Right lobe of liver (tissue), 6 donors: Measurements from ENCODE around the gene PRSS1. TPM values are rescaled to one million over a fixed set of nuclear protein-coding genes. Genes with fewer than 3 reads are reported as not detected.
A peak's percentile ranks its signal among the peaks of the same experiment; 100 is the strongest.

Source experiments
- ATAC-seq, 4 donors: fragments of 200-7000 bp; cut with Tn5 transposase; one replicate each; pipeline ENCODE4 v1.9.1; 2020; ENCODE audit warnings: mild to moderate bottlenecking in 4 of 4, moderate library complexity in 4 of 4
- DNase-seq, 3 donors: peaks; one replicate each; pipeline ENCODE4 v3.0.0-alpha.2; 2020
- H3K27ac ChIP-seq, 3 donors: fragments of 200-600 bp; one replicate each; pipeline ENCODE4 v1.8.0; 2022
- H3K27me3 ChIP-seq, 2 donors: fragments of 200-600 bp; one replicate each; pipeline ENCODE4 v1.8.0; 2022
- H3K36me3 ChIP-seq, 4 donors: fragments of 200-600 bp; sonication (generic) in 1 of 4; one replicate each; pipeline versions ENCODE4 v1.5.1 to v1.8.0; 2017 to 2022; ENCODE audit warnings: control low read depth in 1 of 4
- H3K4me1 ChIP-seq, 4 donors: fragments of 200-600 bp; sonication (generic) in 1 of 4; one replicate each; pipeline versions ENCODE4 v1.5.1 to v1.8.0; 2017 to 2022; ENCODE audit warnings: control low read depth in 1 of 4
- H3K4me3 ChIP-seq, 3 donors: fragments of 200-600 bp; one replicate each; pipeline ENCODE4 v1.8.0; 2022
- H3K9me3 ChIP-seq, 4 donors: fragments of 200-600 bp; sonication (generic) in 1 of 4; one replicate each; pipeline versions ENCODE4 v1.5.1 to v1.8.0; 2017 to 2022; ENCODE audit warnings: control low read depth in 1 of 4
- CTCF ChIP-seq, 4 donors: fragments of 200-600 bp in 3 of 4; fragments of 450-650 bp in 1 of 4; IDR thresholded peaks; one replicate each; pipeline versions ENCODE4 v1.5.1 to v1.8.0; 2016 to 2022; ENCODE audit warnings: antibody characterized with exemption in 4 of 4, mild to moderate bottlenecking in 2 of 4
- POLR2A ChIP-seq: fragments of 450-650 bp; IDR thresholded peaks from one replicate; pipeline ENCODE4 v1.6.1; 2017; ENCODE audit warnings: antibody characterized with exemption, mild to moderate bottlenecking
- WGBS: methylation state at CpG from one replicate; pipeline ENCODE4 v1.1.6; 2018; ENCODE audit warnings: low coverage, low lambda C conversion rate; ENCODE audit not compliant: insufficient coverage; ENCODE audit errors: missing lambda C conversion rate; 5-methylcytosine and 5-hydroxymethylcytosine counted together
- intact Hi-C, 2 donors: fragments of 100-400 bp; cut with DNase I; formaldehyde crosslinking; loops; one replicate each; pipeline versions ENCODE4 v1.11.2 to v1.14.1; 2022
- total RNA-seq, 6 experiments: library from RNA; depleted of rRNA in 2 of 6; stranded (reverse); fragments of >200 nt in 2 of 6; fragmentation: NEBNext Ultra II Directional in 3 of 6; extraction: Animal tissue kit (Norgen Biotek cat#: 25700) in 3 of 6; gene quantifications; one replicate each; pipeline versions ENCODE4 v1.1.0 to v1.2.4, GENCODE V29; 2016 to 2023
- donor health status: DM: no; HTN: yes; CAD: no.
- donor health status: DM: no; HTN: no; CAD: no.
- donor health status: DM: no; HTN: no; CAD: no.
- donor health status: DM: no; HTN: yes; CAD: no.
- donor health status: DM: no; HTN: yes; CAD: no.

PRSS1 gene
- total RNA-seq, 6 experiments from 2014 or later = not detected

DNA sequence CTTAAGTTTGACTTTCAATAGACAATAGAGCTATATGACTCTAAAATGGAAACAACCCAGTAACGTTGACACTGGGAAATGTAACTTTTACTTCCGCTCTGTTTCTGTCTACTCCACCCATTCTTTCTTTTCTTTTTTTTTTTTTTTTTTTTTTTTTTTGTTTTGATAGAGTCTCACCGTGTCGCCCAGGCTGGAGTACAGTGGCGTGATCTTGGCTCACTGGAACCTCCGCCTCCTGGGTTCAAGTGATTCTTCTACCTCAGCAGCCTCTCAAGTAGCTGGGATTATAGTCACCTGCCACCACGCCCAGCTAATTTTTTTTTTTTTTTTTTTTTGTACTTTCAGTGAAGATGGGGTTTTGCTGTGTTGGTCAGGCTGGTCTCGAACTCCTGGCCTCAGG is 35.4 kb downstream of the PRSS1 start:
- no peak overlapping the region for H3K4me3 ChIP-seq
- no peaks in the 10 kb centered on the region for H3K4me1 ChIP-seq
- no peaks in the 10 kb centered on the region for H3K9me3 ChIP-seq
- WGBS = 55% methylated on average over 7 of the region's 8 CpGs
- no peaks in the 10 kb centered on the region for H3K27me3 ChIP-seq
- TF ChIP-seq POLR2A = no peak
- TF ChIP-seq CTCF (IDR thresholded peaks at IDR 0.05) = no peak
- intact Hi-C loops = loop anchor here (10.0 kb wide), 1 partner anchor 160 kb away; no protein-coding TSS in a partner anchor
- no peak overlapping the region for H3K27ac ChIP-seq
- DNase-seq (no peak), ATAC-seq (no peak)
- no peaks in the 10 kb centered on the region for H3K36me3 ChIP-seq

- Histone ChIP-seq H3K36me3 (no peaks in the 10 kb centered on the region), H3K27me3 (no peaks in the 10 kb centered on the region), H3K4me1 (no peaks in the 10 kb centered on the region), H3K4me3 (no peak overlapping the region), H3K27ac (no peak overlapping the region), H3K9me3 (no peaks in the 10 kb centered on the region)
- TF ChIP-seq CTCF (IDR thresholded peaks at IDR 0.05) (no peak), POLR2A (no peak)
- DNase-seq (no peak), ATAC-seq (peak in 3 of 4 donors; percentile 29 to 41 (median 33))
- intact Hi-C loops = loop anchor here (10.0 kb wide), 1 partner anchor 161 kb away; no protein-coding TSS in a partner anchor
- WGBS = 58% methylated on average over 2 of the region's 8 CpGs
Measured at GRCh38 chr7:142785841-142786250, 36.6 kb downstream of the PRSS1 start.

- H3K27ac ChIP-seq = peak overlapping the region in 1 of 3 donors; percentile 12
- intact Hi-C loops = loop anchor here (10.0 kb wide), 1 partner anchor 162 kb away; no protein-coding TSS in a partner anchor
- no peak for ATAC-seq
- H3K9me3 ChIP-seq = no peaks in the 10 kb centered on the region
- H3K27me3 ChIP-seq = no peaks in the 10 kb centered on the region
- TF ChIP-seq POLR2A = no peak
- TF ChIP-seq CTCF (IDR thresholded peaks at IDR 0.05) = no peak
- no peak overlapping the region for H3K4me3 ChIP-seq
- 48% methylated on average over 7 of the region's 11 CpGs for WGBS
- H3K4me1 ChIP-seq = no peaks in the 10 kb centered on the region
- H3K36me3 ChIP-seq = no peaks in the 10 kb centered on the region
- DNase-seq = no peak
Measured at GRCh38 chr7:142787034-142787768, 37.9 kb downstream of the PRSS1 start.

GRCh38 chr7:142787783-142788182 is 38.5 kb downstream of the PRSS1 start:
- no peak for TF ChIP-seq POLR2A
- TF ChIP-seq CTCF (IDR thresholded peaks at IDR 0.05) = no peak
- ATAC-seq (no peak), DNase-seq (no peak)
- Histone ChIP-seq H3K4me1 (no peaks in the 10 kb centered on the region), H3K9me3 (no peaks in the 10 kb centered on the region), H3K27me3 (no peaks in the 10 kb centered on the region), H3K4me3 (no peak overlapping the region), H3K27ac (peak overlapping the region in 1 of 3 donors; percentile 12), H3K36me3 (no peaks in the 10 kb centered on the region)
- WGBS = 21% methylated on average over 2 of the region's 6 CpGs
- intact Hi-C loops = loop anchor here (10.0 kb wide), 1 partner anchor 163 kb away; no protein-coding TSS in a partner anchor
